GM11168 (cell line): ENCODE data around the gene THAP4.
"Not testable (repeated sequence)": the region's sequence is repeated elsewhere in the genome, so short reads cannot be mapped to it uniquely, and the experiment has no call there.

Source experiments
- in situ Hi-C: fragments of 300-500 bp; cut with MboI; formaldehyde crosslinking; loops from one replicate; pipeline ENCODE4 v1.12.0; 2022; ENCODE audit warnings: low sequenced_read_pairs; ENCODE audit not compliant: unreplicated experiment

The THAP4 gene

GRCh38 chr2:241567266-241567665 lies 69.7 kb downstream of the THAP4 start:
- in situ Hi-C loops, result not testable (repeated sequence)

GRCh38 chr2:241566468-241566867 lies 70.5 kb downstream of the THAP4 start:
- in situ Hi-C loops, result no loop called here

GRCh38 chr2:241566021-241566420 lies 70.9 kb downstream of the THAP4 start:
- in situ Hi-C loops, result not testable (repeated sequence)

GRCh38 chr2:241565411-241565810 lies 71.5 kb downstream of the THAP4 start:
- in situ Hi-C loops, result no loop called here

- in situ Hi-C loops, result no loop called here
Measured at GRCh38 chr2:241564596-241565410, 72.2 kb downstream of the THAP4 start.

GRCh38 chr2:241563981-241564595 lies 72.9 kb downstream of the THAP4 start:
- in situ Hi-C loops, result no loop called here

- in situ Hi-C loops, result no loop called here
Measured at GRCh38 chr2:241563571-241563980, 73.4 kb downstream of the THAP4 start.

GRCh38 chr2:241563031-241563507 lies 73.9 kb downstream of the THAP4 start:
- in situ Hi-C loops, result no loop called here

- in situ Hi-C loops, result no loop called here
Measured at GRCh38 chr2:241562269-241562891, 74.6 kb downstream of the THAP4 start.

- in situ Hi-C loops, result no loop called here
Measured at GRCh38 chr2:241561832-241562231, 75.1 kb downstream of the THAP4 start.

- in situ Hi-C loops, result no loop called here
Measured at GRCh38 chr2:241560883-241561474, 76.0 kb downstream of the THAP4 start.

- in situ Hi-C loops, result no loop called here
Measured at GRCh38 chr2:241560162-241560882, 76.6 kb downstream of the THAP4 start.

- in situ Hi-C loops, result no loop called here
Measured at GRCh38 chr2:241559323-241560161, 77.4 kb downstream of the THAP4 start.

GRCh38 chr2:241558532-241559322 lies 78.2 kb downstream of the THAP4 start, which contains the start of gene BOK:
BOK (plus strand) TSS chr2:241558745; CDS start chr2:241559484, 739 bp downstream.
- in situ Hi-C loops, result no loop called here

GRCh38 chr2:241556746-241557145 lies 80.2 kb downstream of the THAP4 start:
- in situ Hi-C loops, result no loop called here

GRCh38 chr2:241555711-241556110 lies 81.2 kb downstream of the THAP4 start:
- in situ Hi-C loops, result no loop called here

- in situ Hi-C loops, result no loop called here
Measured at GRCh38 chr2:241554610-241555322, 82.2 kb downstream of the THAP4 start.

GRCh38 chr2:241553981-241554380 lies 83.0 kb downstream of the THAP4 start:
- in situ Hi-C loops, result no loop called here
